A549 (cell line): ENCODE measurements around the gene KHDRBS1.

Experiments
- BCL3 ChIP-seq: fragments of >200 bp; sonication (Bioruptor Twin); formaldehyde crosslinking; IDR thresholded peaks from 3 replicates; pipeline ENCODE4 v1.6.1; 2016
- CEBPB ChIP-seq, 2 experiments: fragments of >200 bp in 1 of 2; sonication (Bioruptor Twin) in 1 of 2; formaldehyde crosslinking in 1 of 2; IDR thresholded peaks; 2 replicates each; pipeline ENCODE4 v1.6.1; 2012 to 2016
- MAX ChIP-seq: IDR thresholded peaks from 2 replicates; pipeline ENCODE4 v1.6.1; 2012
- POLR2A ChIP-seq: IDR thresholded peaks from 2 replicates; pipeline ENCODE4 v1.6.1; 2012; ENCODE audit warnings: mild to moderate bottlenecking, low read length
- RAD21 ChIP-seq, 2 experiments: fragments of >200 bp in 1 of 2; sonication (Bioruptor Twin) in 1 of 2; formaldehyde crosslinking in 1 of 2; IDR thresholded peaks in 1 of 2; conservative IDR thresholded peaks in 1 of 2; 2 replicates in 1 of 2; 3 replicates in 1 of 2; pipeline ENCODE4 v1.6.1; 2012 to 2018; ENCODE audit warnings: inconsistent platforms in 1 of 2
- SREBF2 ChIP-seq: fragments of 450-650 bp; IDR thresholded peaks from 2 replicates; pipeline ENCODE4 v1.6.1; 2014; ENCODE audit warnings: mild to moderate bottlenecking, moderate library complexity
- TF ChIP-seq, protein P1 (sequence below): fragments of >200 bp; sonication (Bioruptor Twin); formaldehyde crosslinking; IDR thresholded peaks from 3 replicates; pipeline ENCODE4 v1.5.1; 2016
- TF ChIP-seq, protein P2 (sequence below): fragments of 200-600 bp; sonication (generic); IDR thresholded peaks from 2 replicates; pipeline ENCODE4 v1.6.1; 2016; ENCODE audit warnings: antibody characterized with exemption, mild to moderate bottlenecking, moderate library complexity

GRCh38 chr1:32062867-32063230, 49.2 kb downstream of the KHDRBS1 start:
- no peak for TF ChIP-seq BCL3
- TF ChIP-seq, protein P1, sequence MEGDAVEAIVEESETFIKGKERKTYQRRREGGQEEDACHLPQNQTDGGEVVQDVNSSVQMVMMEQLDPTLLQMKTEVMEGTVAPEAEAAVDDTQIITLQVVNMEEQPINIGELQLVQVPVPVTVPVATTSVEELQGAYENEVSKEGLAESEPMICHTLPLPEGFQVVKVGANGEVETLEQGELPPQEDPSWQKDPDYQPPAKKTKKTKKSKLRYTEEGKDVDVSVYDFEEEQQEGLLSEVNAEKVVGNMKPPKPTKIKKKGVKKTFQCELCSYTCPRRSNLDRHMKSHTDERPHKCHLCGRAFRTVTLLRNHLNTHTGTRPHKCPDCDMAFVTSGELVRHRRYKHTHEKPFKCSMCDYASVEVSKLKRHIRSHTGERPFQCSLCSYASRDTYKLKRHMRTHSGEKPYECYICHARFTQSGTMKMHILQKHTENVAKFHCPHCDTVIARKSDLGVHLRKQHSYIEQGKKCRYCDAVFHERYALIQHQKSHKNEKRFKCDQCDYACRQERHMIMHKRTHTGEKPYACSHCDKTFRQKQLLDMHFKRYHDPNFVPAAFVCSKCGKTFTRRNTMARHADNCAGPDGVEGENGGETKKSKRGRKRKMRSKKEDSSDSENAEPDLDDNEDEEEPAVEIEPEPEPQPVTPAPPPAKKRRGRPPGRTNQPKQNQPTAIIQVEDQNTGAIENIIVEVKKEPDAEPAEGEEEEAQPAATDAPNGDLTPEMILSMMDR = no peak
- no peak for TF ChIP-seq MAX
- no peak for TF ChIP-seq CEBPB (IDR thresholded peaks at IDR 0.05)
- TF ChIP-seq RAD21 (conservative IDR thresholded peaks at IDR 0.05 in 1 of 2, IDR thresholded peaks at IDR 0.05 in 1 of 2) = no peak
- no peak for TF ChIP-seq POLR2A
- no peak for TF ChIP-seq SREBF2
- TF ChIP-seq, protein P2, sequence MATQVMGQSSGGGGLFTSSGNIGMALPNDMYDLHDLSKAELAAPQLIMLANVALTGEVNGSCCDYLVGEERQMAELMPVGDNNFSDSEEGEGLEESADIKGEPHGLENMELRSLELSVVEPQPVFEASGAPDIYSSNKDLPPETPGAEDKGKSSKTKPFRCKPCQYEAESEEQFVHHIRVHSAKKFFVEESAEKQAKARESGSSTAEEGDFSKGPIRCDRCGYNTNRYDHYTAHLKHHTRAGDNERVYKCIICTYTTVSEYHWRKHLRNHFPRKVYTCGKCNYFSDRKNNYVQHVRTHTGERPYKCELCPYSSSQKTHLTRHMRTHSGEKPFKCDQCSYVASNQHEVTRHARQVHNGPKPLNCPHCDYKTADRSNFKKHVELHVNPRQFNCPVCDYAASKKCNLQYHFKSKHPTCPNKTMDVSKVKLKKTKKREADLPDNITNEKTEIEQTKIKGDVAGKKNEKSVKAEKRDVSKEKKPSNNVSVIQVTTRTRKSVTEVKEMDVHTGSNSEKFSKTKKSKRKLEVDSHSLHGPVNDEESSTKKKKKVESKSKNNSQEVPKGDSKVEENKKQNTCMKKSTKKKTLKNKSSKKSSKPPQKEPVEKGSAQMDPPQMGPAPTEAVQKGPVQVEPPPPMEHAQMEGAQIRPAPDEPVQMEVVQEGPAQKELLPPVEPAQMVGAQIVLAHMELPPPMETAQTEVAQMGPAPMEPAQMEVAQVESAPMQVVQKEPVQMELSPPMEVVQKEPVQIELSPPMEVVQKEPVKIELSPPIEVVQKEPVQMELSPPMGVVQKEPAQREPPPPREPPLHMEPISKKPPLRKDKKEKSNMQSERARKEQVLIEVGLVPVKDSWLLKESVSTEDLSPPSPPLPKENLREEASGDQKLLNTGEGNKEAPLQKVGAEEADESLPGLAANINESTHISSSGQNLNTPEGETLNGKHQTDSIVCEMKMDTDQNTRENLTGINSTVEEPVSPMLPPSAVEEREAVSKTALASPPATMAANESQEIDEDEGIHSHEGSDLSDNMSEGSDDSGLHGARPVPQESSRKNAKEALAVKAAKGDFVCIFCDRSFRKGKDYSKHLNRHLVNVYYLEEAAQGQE = no peak
